PFSK-1 (cell line): ENCODE results near the gene MKNK1.

Experiments used
- FOXP2 ChIP-seq: optimal IDR thresholded peaks from 2 replicates; pipeline ENCODE3; 2011; ENCODE audit warnings: borderline replicate concordance, control low read depth, inconsistent platforms; ENCODE audit not compliant: insufficient read depth; ENCODE audit errors: extremely low read length, extremely low read depth
- POLR2AphosphoS5 ChIP-seq: IDR thresholded peaks from 2 replicates; pipeline ENCODE4 v1.6.1; 2012; ENCODE audit warnings: low read depth, mild to moderate bottlenecking, control low read depth, low read length, moderate library complexity
- SIN3A ChIP-seq: IDR thresholded peaks from 2 replicates; pipeline ENCODE4 v1.6.1; 2012; ENCODE audit warnings: mild to moderate bottlenecking, low read length, moderate library complexity, borderline replicate concordance; ENCODE audit not compliant: insufficient read depth
- TAF1 ChIP-seq: IDR thresholded peaks from 2 replicates; pipeline ENCODE4 v1.6.1; 2012; ENCODE audit warnings: low read length, control low read depth, borderline replicate concordance; ENCODE audit not compliant: insufficient read depth
- TF ChIP-seq, protein P1 (sequence below), 2 experiments: IDR thresholded peaks; 2 replicates each; pipeline versions ENCODE4 v1.6.1 to v1.8.0; 2011 to 2012; ENCODE audit warnings: low read depth in 2 of 2, low read length in 2 of 2, control low read depth in 1 of 2, inconsistent platforms in 1 of 2, mild to moderate bottlenecking in 1 of 2, moderate library complexity in 1 of 2; ENCODE audit not compliant: insufficient read depth in 1 of 2

Gene MKNK1

DNA sequence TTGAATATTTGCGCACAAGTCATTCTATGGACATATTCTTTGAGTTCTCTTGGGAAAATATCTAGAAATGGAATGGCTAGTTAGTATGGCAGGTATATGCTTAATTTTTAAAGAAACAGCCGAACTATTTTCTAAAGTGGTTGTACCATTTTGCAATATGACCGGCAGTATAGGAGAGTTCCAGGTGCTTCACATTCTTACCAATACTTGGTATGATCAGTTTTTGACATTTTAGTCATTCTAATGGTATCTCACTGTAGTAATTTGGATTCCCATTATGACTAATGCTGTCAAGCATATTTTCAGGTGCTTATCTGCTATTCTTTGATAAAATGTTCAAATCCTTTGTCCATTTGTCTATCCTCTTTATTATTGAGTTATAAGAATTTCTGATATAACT lies 43.5 kb upstream of the MKNK1 start:
- no peak for TF ChIP-seq FOXP2
- TF ChIP-seq POLR2AphosphoS5 = no peak
- no peak for TF ChIP-seq SIN3A
- TF ChIP-seq TAF1 = no peak
- TF ChIP-seq, protein P1, sequence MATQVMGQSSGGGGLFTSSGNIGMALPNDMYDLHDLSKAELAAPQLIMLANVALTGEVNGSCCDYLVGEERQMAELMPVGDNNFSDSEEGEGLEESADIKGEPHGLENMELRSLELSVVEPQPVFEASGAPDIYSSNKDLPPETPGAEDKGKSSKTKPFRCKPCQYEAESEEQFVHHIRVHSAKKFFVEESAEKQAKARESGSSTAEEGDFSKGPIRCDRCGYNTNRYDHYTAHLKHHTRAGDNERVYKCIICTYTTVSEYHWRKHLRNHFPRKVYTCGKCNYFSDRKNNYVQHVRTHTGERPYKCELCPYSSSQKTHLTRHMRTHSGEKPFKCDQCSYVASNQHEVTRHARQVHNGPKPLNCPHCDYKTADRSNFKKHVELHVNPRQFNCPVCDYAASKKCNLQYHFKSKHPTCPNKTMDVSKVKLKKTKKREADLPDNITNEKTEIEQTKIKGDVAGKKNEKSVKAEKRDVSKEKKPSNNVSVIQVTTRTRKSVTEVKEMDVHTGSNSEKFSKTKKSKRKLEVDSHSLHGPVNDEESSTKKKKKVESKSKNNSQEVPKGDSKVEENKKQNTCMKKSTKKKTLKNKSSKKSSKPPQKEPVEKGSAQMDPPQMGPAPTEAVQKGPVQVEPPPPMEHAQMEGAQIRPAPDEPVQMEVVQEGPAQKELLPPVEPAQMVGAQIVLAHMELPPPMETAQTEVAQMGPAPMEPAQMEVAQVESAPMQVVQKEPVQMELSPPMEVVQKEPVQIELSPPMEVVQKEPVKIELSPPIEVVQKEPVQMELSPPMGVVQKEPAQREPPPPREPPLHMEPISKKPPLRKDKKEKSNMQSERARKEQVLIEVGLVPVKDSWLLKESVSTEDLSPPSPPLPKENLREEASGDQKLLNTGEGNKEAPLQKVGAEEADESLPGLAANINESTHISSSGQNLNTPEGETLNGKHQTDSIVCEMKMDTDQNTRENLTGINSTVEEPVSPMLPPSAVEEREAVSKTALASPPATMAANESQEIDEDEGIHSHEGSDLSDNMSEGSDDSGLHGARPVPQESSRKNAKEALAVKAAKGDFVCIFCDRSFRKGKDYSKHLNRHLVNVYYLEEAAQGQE (IDR thresholded peaks at IDR 0.05; ENCODE audit: insufficient read depth in 1 of 2, low read depth in 2 of 2, low read length in 2 of 2) = no peak

DNA sequence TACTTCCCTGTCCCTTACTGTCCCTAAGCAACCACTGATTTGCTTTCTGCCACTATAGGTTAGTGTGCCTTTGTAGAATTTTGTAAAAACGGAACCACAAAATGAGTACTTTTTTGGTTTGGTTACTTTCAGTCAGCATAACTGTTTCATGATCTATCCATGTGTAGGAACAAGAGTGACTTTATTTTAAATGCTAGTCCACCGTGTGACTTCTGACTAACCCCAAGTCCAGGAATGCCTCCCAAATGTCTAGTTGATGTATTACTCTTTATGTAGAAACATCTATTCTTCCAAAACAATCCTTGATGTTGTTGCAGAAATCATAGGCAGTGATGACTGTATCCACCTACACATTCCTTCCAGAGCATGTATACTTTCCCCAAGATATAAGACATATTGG lies 42.8 kb upstream of the MKNK1 start:
- TF ChIP-seq TAF1 (no peak), POLR2AphosphoS5 (no peak), FOXP2 (no peak), SIN3A (no peak)
- TF ChIP-seq, protein P1 (IDR thresholded peaks at IDR 0.05; ENCODE audit: insufficient read depth in 1 of 2, low read depth in 2 of 2, low read length in 2 of 2) = no peak

- no peak for TF ChIP-seq TAF1
Observed at GRCh38 chr1:46646331-46646730, 42.3 kb upstream of the MKNK1 start.

GRCh38 chr1:46645815-46646214 lies 41.7 kb upstream of the MKNK1 start:
- TF ChIP-seq SIN3A (no peak), POLR2AphosphoS5 (no peak), TAF1 (no peak), FOXP2 (no peak)
- TF ChIP-seq, protein P1 (IDR thresholded peaks at IDR 0.05; ENCODE audit: insufficient read depth in 1 of 2, low read depth in 2 of 2, low read length in 2 of 2) = no peak

- no peak for TF ChIP-seq POLR2AphosphoS5
- no peak for TF ChIP-seq SIN3A
- TF ChIP-seq FOXP2 = no peak
- no peak for TF ChIP-seq TAF1
- TF ChIP-seq, protein P1 (IDR thresholded peaks at IDR 0.05; ENCODE audit: insufficient read depth in 1 of 2, low read depth in 2 of 2, low read length in 2 of 2) = no peak
Observed at GRCh38 chr1:46643368-46643775, 39.3 kb upstream of the MKNK1 start.
